CD4-positive, alpha-beta T cell treated with Interleukin-10 for 1 hour (primary cell): ENCODE data around the gene CLDND2.
A peak's percentile ranks its signal among the peaks of the same experiment; 100 is the strongest.
"Not testable (repeated sequence)": the region's sequence is repeated elsewhere in the genome, so short reads cannot be mapped to it uniquely, and the experiment has no call there.

Source experiments
- DNase-seq: peaks from one replicate; pipeline ENCODE4 v3.0.0-alpha.2; 2020

CLDND2 gene

GRCh38 chr19:51368366-51369282, at the start of gene CLDND2:
TSS of gene CLDND2 (minus strand) at chr19:51369003. CDS start at chr19:51368577, 426 bp downstream.
- peak; percentile 34 for DNase-seq

GRCh38 chr19:51417810-51418157, 49.0 kb upstream of the CLDND2 start:
- no peak for DNase-seq

GRCh38 chr19:51417107-51417809, 48.5 kb upstream of the CLDND2 start, which contains the start of gene SIGLEC10:
TSS of gene SIGLEC10 (minus strand) at chr19:51417642. CDS start at chr19:51417581, 61 bp downstream.
- DNase-seq: peak; percentile 19

GRCh38 chr19:51416422-51416821, 47.6 kb upstream of the CLDND2 start:
- not testable (repeated sequence) for DNase-seq

- DNase-seq: no peak
These were observed 46.4 kb upstream of the CLDND2 start for GRCh38 chr19:51415187-51415586.

GRCh38 chr19:51410950-51411748, 42.3 kb upstream of the CLDND2 start:
- DNase-seq: no peak

GRCh38 chr19:51407511-51408131, 38.8 kb upstream of the CLDND2 start:
- peak; percentile 54 for DNase-seq

- no peak for DNase-seq
These were observed 33.3 kb upstream of the CLDND2 start for GRCh38 chr19:51402117-51402516.

- DNase-seq: not testable (repeated sequence)
These were observed 31.1 kb upstream of the CLDND2 start for GRCh38 chr19:51399936-51400335.

- no peak for DNase-seq
These were observed 30.4 kb upstream of the CLDND2 start for GRCh38 chr19:51399231-51399630.

- peak; percentile 46 for DNase-seq
These were observed 29.4 kb upstream of the CLDND2 start for GRCh38 chr19:51398096-51398704.

- not testable (repeated sequence) for DNase-seq
These were observed 28.6 kb upstream of the CLDND2 start for GRCh38 chr19:51397453-51397852.

- no peak for DNase-seq
These were observed 27.4 kb upstream of the CLDND2 start for GRCh38 chr19:51396175-51396574.

- DNase-seq: peak; percentile 96
These were observed 25.4 kb upstream of the CLDND2 start for GRCh38 chr19:51394050-51394836.

GRCh38 chr19:51392701-51393100, 23.9 kb upstream of the CLDND2 start:
- DNase-seq: no peak

GRCh38 chr19:51391073-51391611, 22.3 kb upstream of the CLDND2 start:
- DNase-seq: no peak

GRCh38 chr19:51389143-51389542, 20.3 kb upstream of the CLDND2 start:
- DNase-seq: no peak

GRCh38 chr19:51387924-51388389, 19.2 kb upstream of the CLDND2 start, which contains the start of gene LIM2:
TSS of gene LIM2 (minus strand) at chr19:51387974. CDS start at chr19:51387443, 531 bp downstream.
- DNase-seq: no peak

- peak; percentile 35 for DNase-seq
These were observed 18.2 kb upstream of the CLDND2 start for GRCh38 chr19:51386882-51387520.

- no peak for DNase-seq
These were observed 13.2 kb upstream of the CLDND2 start for GRCh38 chr19:51382004-51382403.
